Activated T-helper 17 cell treated with anti-CD3 and anti-CD28 coated beads, Interleukin-2, amount 50 U/mL, for 72 hours (primary cell): ENCODE data around the gene MAPRE2. TPM values are rescaled to one million over a fixed set of nuclear protein-coding genes. Genes with fewer than 3 reads are reported as not detected.

Experiments
- ATAC-seq: fragments of 150-1000 bp; cut with Tn5 transposase; replicated peaks from 2 replicates; pipeline ENCODE4 v1.10.0; 2021; ENCODE audit warnings: mild to moderate bottlenecking, moderate library complexity
- H3K27ac Mint-ChIP-seq: one replicate; pipeline ENCODE4 v1.8.0; 2022; ENCODE audit warnings: mixed read lengths
- H3K27me3 Mint-ChIP-seq: one replicate; pipeline ENCODE4 v1.8.0; 2022; ENCODE audit warnings: mixed read lengths
- H3K36me3 Mint-ChIP-seq: one replicate; pipeline ENCODE4 v1.8.0; 2022; ENCODE audit warnings: low read depth, mild to moderate bottlenecking, mixed read lengths
- H3K4me1 Mint-ChIP-seq: one replicate; pipeline ENCODE4 v1.8.0; 2022; ENCODE audit warnings: mixed read lengths
- H3K4me3 Mint-ChIP-seq: one replicate; pipeline ENCODE4 v1.8.0; 2022; ENCODE audit warnings: mild to moderate bottlenecking, mixed read lengths
- H3K9me3 Mint-ChIP-seq: one replicate; pipeline ENCODE4 v1.8.0; 2022; ENCODE audit warnings: mixed read lengths
- total RNA-seq, 2 donors: library from RNA; stranded (reverse); gene quantifications; one replicate each; pipeline ENCODE4 v1.2.3, GENCODE V29; 2022

Gene MAPRE2
- total RNA-seq, 2 donors from 2014 or later, result 31.6 to 32.5 TPM

DNA sequence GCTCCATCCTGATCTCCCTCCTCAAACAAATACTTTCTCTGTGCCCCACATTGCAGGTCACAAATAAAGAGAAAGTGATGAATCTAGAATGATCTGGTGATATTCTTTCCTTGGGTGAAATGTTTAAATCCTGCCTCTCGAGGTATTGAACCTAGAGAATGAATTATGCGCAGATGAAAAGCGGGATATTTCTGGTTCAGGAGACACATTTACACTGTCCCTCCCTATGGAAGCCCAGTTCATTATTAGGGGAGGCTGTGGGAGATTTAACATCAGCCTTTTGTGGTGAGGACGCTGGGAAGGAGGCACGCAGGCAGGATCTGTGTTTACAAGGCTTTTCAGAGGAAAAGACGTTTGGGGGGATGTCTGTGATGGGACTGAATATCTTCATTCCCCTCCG lies 20.6 kb downstream of the MAPRE2 start:
- Mint-ChIP-seq H3K4me1 (peaks cover 10% of the 10 kb centered on the region), H3K9me3 (no peaks in the 10 kb centered on the region), H3K36me3 (no peaks in the 10 kb centered on the region), H3K27me3 (no peaks in the 10 kb centered on the region), H3K27ac (no peak overlapping the region), H3K4me3 (no peak overlapping the region)
- ATAC-seq, result no peak

GRCh38 chr18:35062408-35062807 lies 21.2 kb downstream of the MAPRE2 start:
- Mint-ChIP-seq H3K27ac (no peak overlapping the region), H3K36me3 (no peaks in the 10 kb centered on the region), H3K27me3 (no peaks in the 10 kb centered on the region), H3K9me3 (no peaks in the 10 kb centered on the region), H3K4me3 (no peak overlapping the region), H3K4me1 (peaks cover 15% of the 10 kb centered on the region)
- ATAC-seq, result no peak

DNA sequence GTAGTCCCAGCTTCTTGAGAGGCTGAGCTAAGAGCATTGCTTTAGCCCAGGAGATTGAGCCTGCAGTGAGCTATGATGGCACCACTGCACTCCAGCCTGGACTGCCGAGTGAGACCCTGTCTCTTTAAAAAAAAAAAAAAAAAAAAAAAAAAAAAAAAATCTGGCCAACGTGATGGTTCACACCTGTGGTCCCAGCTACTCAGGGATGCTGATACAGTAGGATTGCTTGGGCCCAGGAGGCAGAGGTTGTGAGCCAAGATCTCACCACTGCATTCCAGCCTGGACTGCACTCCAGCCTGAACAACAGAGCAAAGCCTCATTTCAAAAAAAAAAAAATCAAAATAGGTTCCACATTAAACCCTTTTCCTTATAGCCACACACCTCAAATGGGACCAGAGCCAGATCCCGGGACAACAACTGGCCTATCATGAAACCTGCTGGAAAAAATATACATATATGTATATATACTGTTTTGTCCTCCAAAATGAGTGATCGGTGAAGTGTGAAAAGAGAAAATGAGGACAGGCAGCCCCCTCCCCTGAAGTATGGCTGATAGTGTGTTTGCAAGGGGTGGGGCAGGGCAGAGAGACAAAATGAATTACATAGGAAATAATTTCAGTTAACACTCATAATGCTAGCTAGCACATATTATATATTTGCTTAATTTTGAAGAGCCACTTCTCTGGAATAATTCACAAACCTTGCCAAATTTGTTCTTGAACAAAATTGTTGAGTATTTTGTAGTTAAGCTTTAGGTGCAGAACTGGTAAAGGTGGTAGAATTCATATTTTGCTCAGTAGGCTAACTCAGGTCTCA lies 22.9 kb downstream of the MAPRE2 start:
- no peaks in the 10 kb centered on the region for H3K9me3 Mint-ChIP-seq
- ATAC-seq, result no peak
- no peak overlapping the region for H3K27ac Mint-ChIP-seq
- H3K4me1 Mint-ChIP-seq, result peaks cover 15% of the 10 kb centered on the region
- H3K27me3 Mint-ChIP-seq, result no peaks in the 10 kb centered on the region
- H3K4me3 Mint-ChIP-seq, result no peak overlapping the region
- no peaks in the 10 kb centered on the region for H3K36me3 Mint-ChIP-seq

DNA sequence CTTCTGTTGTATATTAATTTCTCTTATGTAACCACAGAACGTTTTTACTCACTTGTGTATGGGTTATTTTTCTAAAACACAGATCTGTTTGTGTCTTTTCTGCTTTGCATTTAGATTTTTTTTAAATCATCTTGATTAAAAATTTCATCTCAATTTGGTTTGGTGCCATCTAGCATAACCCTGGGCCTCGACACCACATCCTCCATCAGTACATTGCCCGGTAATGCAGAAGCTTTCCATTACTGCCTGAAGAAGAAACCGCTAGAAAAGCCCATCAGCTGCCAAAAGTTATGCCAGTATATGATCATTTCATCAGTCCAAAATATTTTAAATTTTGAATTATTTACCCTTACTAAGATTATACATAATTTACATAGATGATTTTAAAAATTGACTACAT lies 26.2 kb downstream of the MAPRE2 start:
- no peak for ATAC-seq
- peaks cover 29% of the 10 kb centered on the region for H3K36me3 Mint-ChIP-seq
- no peak overlapping the region for H3K4me3 Mint-ChIP-seq
- H3K27ac Mint-ChIP-seq, result no peak overlapping the region
- H3K9me3 Mint-ChIP-seq, result no peaks in the 10 kb centered on the region
- no peaks in the 10 kb centered on the region for H3K27me3 Mint-ChIP-seq
- peaks cover 10% of the 10 kb centered on the region for H3K4me1 Mint-ChIP-seq

DNA sequence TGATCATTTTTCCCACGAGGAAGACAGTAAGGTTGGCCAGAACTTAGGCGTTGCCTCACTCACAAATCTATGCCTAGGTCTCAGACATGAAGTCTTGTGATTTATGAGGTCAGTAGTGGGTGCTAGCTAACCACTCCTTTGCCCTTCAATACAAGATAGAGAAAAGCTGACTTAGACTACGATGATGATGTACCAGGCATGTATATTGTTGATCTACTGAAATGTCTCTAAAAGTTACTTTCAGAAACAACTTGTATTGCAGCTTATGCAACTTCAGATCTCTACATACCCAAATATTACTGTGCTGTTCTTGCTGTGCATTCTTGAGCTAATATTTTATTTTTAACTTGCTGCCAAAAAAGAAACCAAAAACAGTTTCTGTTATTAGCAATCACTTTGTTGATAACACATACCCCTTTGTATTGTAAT lies 30.6 kb downstream of the MAPRE2 start:
- H3K4me1 Mint-ChIP-seq, result peaks cover 15% of the 10 kb centered on the region
- no peak for ATAC-seq
- no peaks in the 10 kb centered on the region for H3K27me3 Mint-ChIP-seq
- no peaks in the 10 kb centered on the region for H3K9me3 Mint-ChIP-seq
- peak overlapping the region; percentile 71 for H3K27ac Mint-ChIP-seq
- H3K36me3 Mint-ChIP-seq, result peaks cover 44% of the 10 kb centered on the region
- no peak overlapping the region for H3K4me3 Mint-ChIP-seq

DNA sequence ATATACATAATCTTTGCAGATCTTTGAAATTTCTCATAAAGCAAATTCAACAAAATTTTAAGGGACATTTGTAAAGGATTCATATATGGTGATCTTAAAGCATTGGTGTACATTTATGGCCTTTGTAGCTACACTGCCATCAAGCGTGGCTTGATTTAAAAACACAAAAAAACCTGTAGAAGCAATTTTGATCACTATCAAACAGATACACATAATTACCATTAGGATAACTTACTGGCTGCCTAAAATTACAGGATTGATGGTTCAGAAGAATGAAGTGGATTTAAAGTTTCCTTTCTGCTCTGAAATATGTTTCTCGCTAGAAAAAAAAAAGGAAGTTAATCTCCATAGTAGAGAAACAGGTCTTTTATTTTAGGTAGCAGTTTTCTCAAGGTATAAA lies 31.4 kb downstream of the MAPRE2 start:
- Mint-ChIP-seq H3K27me3 (no peaks in the 10 kb centered on the region), H3K9me3 (no peaks in the 10 kb centered on the region), H3K36me3 (peaks cover 52% of the 10 kb centered on the region), H3K27ac (no peak overlapping the region), H3K4me1 (peaks cover 15% of the 10 kb centered on the region), H3K4me3 (no peak overlapping the region)
- no peak for ATAC-seq

- H3K27me3 Mint-ChIP-seq, result no peaks in the 10 kb centered on the region
- no peak overlapping the region for H3K27ac Mint-ChIP-seq
- ATAC-seq, result no peak
- H3K36me3 Mint-ChIP-seq, result peaks cover 54% of the 10 kb centered on the region
- H3K4me3 Mint-ChIP-seq, result no peak overlapping the region
- H3K4me1 Mint-ChIP-seq, result peaks cover 15% of the 10 kb centered on the region
- H3K9me3 Mint-ChIP-seq, result no peaks in the 10 kb centered on the region
Observed at GRCh38 chr18:35073186-35074105, 32.2 kb downstream of the MAPRE2 start.

GRCh38 chr18:35074581-35074980 lies 33.4 kb downstream of the MAPRE2 start:
- Mint-ChIP-seq H3K27me3 (no peaks in the 10 kb centered on the region), H3K4me1 (peaks cover 15% of the 10 kb centered on the region), H3K9me3 (no peaks in the 10 kb centered on the region), H3K27ac (no peak overlapping the region), H3K36me3 (peaks cover 64% of the 10 kb centered on the region), H3K4me3 (no peak overlapping the region)
- ATAC-seq, result no peak

GRCh38 chr18:35075132-35075531 lies 33.9 kb downstream of the MAPRE2 start:
- H3K4me3 Mint-ChIP-seq, result no peak overlapping the region
- ATAC-seq, result no peak
- no peaks in the 10 kb centered on the region for H3K9me3 Mint-ChIP-seq
- H3K4me1 Mint-ChIP-seq, result peaks cover 15% of the 10 kb centered on the region
- no peaks in the 10 kb centered on the region for H3K27me3 Mint-ChIP-seq
- peaks cover 64% of the 10 kb centered on the region for H3K36me3 Mint-ChIP-seq
- no peak overlapping the region for H3K27ac Mint-ChIP-seq

DNA sequence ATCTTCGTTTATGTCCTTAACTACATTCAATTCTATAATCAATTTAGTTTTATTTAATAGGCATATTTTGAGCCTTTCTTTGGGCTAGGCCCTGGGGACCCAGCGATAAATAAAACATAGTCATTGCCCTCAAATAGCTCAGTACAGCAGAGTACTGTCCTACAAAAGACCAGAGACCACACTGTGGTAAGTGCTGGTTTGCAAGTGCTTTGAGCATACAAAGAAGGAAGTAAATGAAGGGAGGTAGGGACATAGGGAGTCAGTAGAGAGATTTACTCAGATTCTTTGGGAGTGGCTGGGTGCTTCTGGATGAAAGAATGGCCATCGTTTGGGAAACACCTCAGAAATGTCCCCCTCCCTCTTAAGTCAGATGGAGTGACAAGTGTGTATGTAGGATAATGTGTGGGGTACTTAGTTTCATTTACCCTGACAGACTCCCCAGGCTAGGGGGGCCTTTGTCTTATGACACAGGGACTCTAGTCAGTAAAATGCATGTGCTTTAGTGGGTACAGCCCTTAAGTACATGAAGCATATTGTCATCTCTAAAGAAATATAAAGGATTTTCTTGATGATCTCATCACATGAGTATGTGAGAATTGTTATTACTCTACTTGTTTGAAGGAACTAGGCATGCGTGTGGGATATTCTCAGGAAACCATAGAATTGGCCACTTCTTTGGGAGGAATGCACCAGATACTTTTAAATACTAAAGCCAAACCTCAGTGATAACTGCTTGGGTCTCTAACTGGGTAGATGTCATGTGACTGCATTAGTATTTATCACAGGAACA lies 35.1 kb downstream of the MAPRE2 start:
- Mint-ChIP-seq H3K4me1 (peaks cover 15% of the 10 kb centered on the region), H3K4me3 (no peak overlapping the region), H3K9me3 (no peaks in the 10 kb centered on the region), H3K27me3 (no peaks in the 10 kb centered on the region), H3K36me3 (peaks cover 64% of the 10 kb centered on the region), H3K27ac (no peak overlapping the region)
- no peak for ATAC-seq

- Mint-ChIP-seq H3K27me3 (no peaks in the 10 kb centered on the region), H3K4me1 (peaks cover 16% of the 10 kb centered on the region), H3K4me3 (no peak overlapping the region), H3K9me3 (no peaks in the 10 kb centered on the region), H3K27ac (no peak overlapping the region), H3K36me3 (peaks cover 63% of the 10 kb centered on the region)
- no peak for ATAC-seq
Observed at GRCh38 chr18:35077937-35078336, 36.7 kb downstream of the MAPRE2 start.

- peaks cover 53% of the 10 kb centered on the region for H3K36me3 Mint-ChIP-seq
- ATAC-seq, result no peak
- no peaks in the 10 kb centered on the region for H3K9me3 Mint-ChIP-seq
- no peak overlapping the region for H3K27ac Mint-ChIP-seq
- no peaks in the 10 kb centered on the region for H3K27me3 Mint-ChIP-seq
- H3K4me3 Mint-ChIP-seq, result no peak overlapping the region
- peaks cover 10% of the 10 kb centered on the region for H3K4me1 Mint-ChIP-seq
Observed at GRCh38 chr18:35080058-35080457, 38.8 kb downstream of the MAPRE2 start.

GRCh38 chr18:35083174-35083712 lies 42.0 kb downstream of the MAPRE2 start:
- Mint-ChIP-seq H3K4me1 (peaks cover 5% of the 10 kb centered on the region), H3K36me3 (peaks cover 41% of the 10 kb centered on the region), H3K27ac (no peak overlapping the region), H3K4me3 (no peak overlapping the region), H3K9me3 (no peaks in the 10 kb centered on the region), H3K27me3 (no peaks in the 10 kb centered on the region)
- no peak for ATAC-seq
